Left renal cortex interstitium (tissue), 4 donors: Measurements from ENCODE around the gene CD99L2. TPM values are rescaled to one million over a fixed set of nuclear protein-coding genes. Genes with fewer than 3 reads are reported as not detected.

Source experiments
- DNase-seq, 4 donors: peaks; one replicate each; pipeline ENCODE4 v3.0.0-alpha.2; 2013; ENCODE audit warnings: low read depth in 4 of 4, low spot score in 2 of 4, missing footprints in 1 of 4
- polyA plus RNA-seq, 4 donors: library from polyadenylated mRNA; unstranded; fragments of 120-200 nt; gene quantifications; one replicate each; pipeline ENCODE4 v1.2.1, GENCODE V29; 2013; ENCODE audit not compliant: insufficient read length in 4 of 4

The CD99L2 gene
- polyA plus RNA-seq, 4 donors, result 39.1 to 48.2 (median 43.6) TPM

- no peak for DNase-seq
Measured at GRCh38 chrX:150806827-150807226, 91.6 kb downstream of the CD99L2 start.

GRCh38 chrX:150805736-150806135 lies 92.7 kb downstream of the CD99L2 start:
- DNase-seq, result no peak

GRCh38 chrX:150792949-150793527 lies 105.4 kb downstream of the CD99L2 start:
- no peak for DNase-seq

GRCh38 chrX:150790021-150790420 lies 108.4 kb downstream of the CD99L2 start:
- no peak for DNase-seq

- no peak for DNase-seq
Measured at GRCh38 chrX:150781677-150782076, 116.8 kb downstream of the CD99L2 start.

- no peak for DNase-seq
Measured at GRCh38 chrX:150779385-150779784, 119.1 kb downstream of the CD99L2 start.

GRCh38 chrX:150777328-150777992 lies 121.0 kb downstream of the CD99L2 start:
- DNase-seq, result no peak

GRCh38 chrX:150775569-150776350 lies 122.7 kb downstream of the CD99L2 start:
- DNase-seq, result no peak

- no peak for DNase-seq
Measured at GRCh38 chrX:150774798-150775568, 123.5 kb downstream of the CD99L2 start.

- DNase-seq, result no peak
Measured at GRCh38 chrX:150773634-150774033, 124.8 kb downstream of the CD99L2 start.

- DNase-seq, result no peak
Measured at GRCh38 chrX:150773117-150773516, 125.4 kb downstream of the CD99L2 start.

GRCh38 chrX:150772150-150772970 lies 126.1 kb downstream of the CD99L2 start:
- peak; percentile 3 to 32 (median 9) for DNase-seq

- DNase-seq, result no peak
Measured at GRCh38 chrX:150771116-150771515, 127.4 kb downstream of the CD99L2 start.

- no peak for DNase-seq
Measured at GRCh38 chrX:150770623-150771022, 127.8 kb downstream of the CD99L2 start.

GRCh38 chrX:150769408-150769807 lies 129.1 kb downstream of the CD99L2 start:
- no peak for DNase-seq

GRCh38 chrX:150768580-150769190 lies 129.8 kb downstream of the CD99L2 start:
- no peak for DNase-seq

- DNase-seq, result no peak
Measured at GRCh38 chrX:150768132-150768485, 130.4 kb downstream of the CD99L2 start.

GRCh38 chrX:150767475-150768131 lies 130.9 kb downstream of the CD99L2 start:
- no peak for DNase-seq

- no peak for DNase-seq
Measured at GRCh38 chrX:150767045-150767395, 131.4 kb downstream of the CD99L2 start.
